H9 (cell line): Measurements from ENCODE around the gene ZNF629. TPM values are rescaled to one million over a fixed set of nuclear protein-coding genes. Genes with fewer than 3 reads are reported as not detected.

Experiments
- DNase-seq: peaks from one replicate; pipeline ENCODE4 v3.0.0-alpha.2; 2017
- H2AFZ ChIP-seq: one replicate; pipeline ENCODE4 v1.6.1; 2013; ENCODE audit warnings: mild to moderate bottlenecking, low read length, control low read depth, moderate library complexity
- H2AK5ac ChIP-seq: 2 replicates; pipeline ENCODE4 v1.6.1; 2013; ENCODE audit warnings: low read length, control low read depth, mixed read lengths; ENCODE audit not compliant: insufficient read length
- H2BK120ac ChIP-seq: one replicate; pipeline ENCODE4 v1.6.1; 2013; ENCODE audit warnings: low read depth, mild to moderate bottlenecking, low read length, control low read depth, inconsistent platforms; ENCODE audit not compliant: poor library complexity, severe bottlenecking
- H2BK12ac ChIP-seq: 2 replicates; pipeline ENCODE4 v1.6.1; 2013; ENCODE audit warnings: low read length, control low read depth, mixed read lengths, low read depth; ENCODE audit not compliant: insufficient read length
- H2BK15ac ChIP-seq: 2 replicates; pipeline ENCODE4 v1.6.1; 2013; ENCODE audit warnings: low read depth, low read length, control low read depth
- H2BK20ac ChIP-seq: one replicate; pipeline ENCODE4 v1.6.1; 2013; ENCODE audit warnings: low read depth, mild to moderate bottlenecking, low read length, control low read depth, inconsistent platforms; ENCODE audit not compliant: poor library complexity, severe bottlenecking
- H2BK5ac ChIP-seq: 2 replicates; pipeline ENCODE4 v1.6.1; 2013; ENCODE audit warnings: low read length, control low read depth, mixed read lengths; ENCODE audit not compliant: insufficient read length
- H3K14ac ChIP-seq: 2 replicates; pipeline ENCODE4 v1.6.1; 2013; ENCODE audit warnings: low read length, control low read depth; ENCODE audit not compliant: insufficient read depth
- H3K18ac ChIP-seq: 2 replicates; pipeline ENCODE4 v1.6.1; 2013; ENCODE audit warnings: low read depth, mild to moderate bottlenecking, mixed read lengths, low read length, control low read depth; ENCODE audit not compliant: insufficient read length
- H3K23ac ChIP-seq: 2 replicates; pipeline ENCODE4 v1.6.1; 2013; ENCODE audit warnings: low read length, control low read depth, mixed read lengths, low read depth; ENCODE audit not compliant: insufficient read length
- H3K23me2 ChIP-seq: 2 replicates; pipeline ENCODE4 v1.6.1; 2013; ENCODE audit warnings: low read depth, mild to moderate bottlenecking, mixed read lengths, low read length, control low read depth; ENCODE audit not compliant: insufficient read length, poor library complexity, severe bottlenecking
- H3K27ac ChIP-seq: 2 replicates; pipeline ENCODE4 v1.5.1; 2013; ENCODE audit warnings: low read length, control low read depth, mixed read lengths, low read depth; ENCODE audit not compliant: insufficient read length
- H3K27me3 ChIP-seq: 2 replicates; pipeline ENCODE4 v1.6.1; 2013; ENCODE audit warnings: low read length, control low read depth, inconsistent platforms; ENCODE audit not compliant: insufficient read depth
- H3K4ac ChIP-seq: 2 replicates; pipeline ENCODE4 v1.6.1; 2013; ENCODE audit warnings: low read depth, mild to moderate bottlenecking, control low read depth, inconsistent platforms, low read length, moderate library complexity
- H3K4me1 ChIP-seq: 2 replicates; pipeline ENCODE4 v1.6.1; 2013; ENCODE audit warnings: low read length, control low read depth, inconsistent platforms; ENCODE audit not compliant: insufficient read depth
- H3K4me2 ChIP-seq: 2 replicates; pipeline ENCODE4 v1.6.1; 2013; ENCODE audit warnings: low read length, control low read depth, mixed read lengths; ENCODE audit not compliant: insufficient read length, insufficient read depth
- H3K56ac ChIP-seq: 2 replicates; pipeline ENCODE4 v1.6.1; 2013; ENCODE audit warnings: low read depth, mild to moderate bottlenecking, mixed read lengths, low read length, control low read depth; ENCODE audit not compliant: insufficient read length
- H3K79me1 ChIP-seq: 2 replicates; pipeline ENCODE4 v1.6.1; 2013; ENCODE audit warnings: low read depth, mild to moderate bottlenecking, moderate library complexity, low read length, control low read depth, inconsistent platforms; ENCODE audit not compliant: insufficient read depth, poor library complexity, severe bottlenecking
- H3K79me2 ChIP-seq: 2 replicates; pipeline ENCODE4 v1.6.1; 2013; ENCODE audit warnings: low read length, control low read depth, inconsistent platforms; ENCODE audit not compliant: insufficient read depth
- H3K9ac ChIP-seq: 2 replicates; pipeline ENCODE4 v1.6.1; 2013; ENCODE audit warnings: low read length, control low read depth, mixed read lengths; ENCODE audit not compliant: insufficient read length; ENCODE audit errors: extremely low read depth
- H3K9me3 ChIP-seq: one replicate; pipeline ENCODE4 v1.6.1; 2013; ENCODE audit warnings: low read depth, low read length, inconsistent platforms; ENCODE audit not compliant: control insufficient read depth
- H3T11ph ChIP-seq: one replicate; pipeline ENCODE4 v1.6.1; 2013; ENCODE audit warnings: mild to moderate bottlenecking, low read length, control low read depth, inconsistent platforms
- H4K20me1 ChIP-seq: one replicate; pipeline ENCODE4 v1.6.1; 2013; ENCODE audit not compliant: control insufficient read depth, insufficient read length, insufficient read depth
- H4K5ac ChIP-seq: 2 replicates; pipeline ENCODE4 v1.6.1; 2013; ENCODE audit warnings: low read depth, mild to moderate bottlenecking, mixed read lengths, low read length, control low read depth; ENCODE audit not compliant: insufficient read length
- H4K8ac ChIP-seq: replicated peaks from 2 replicates; pipeline ENCODE4 v1.6.1; 2013; ENCODE audit warnings: low read length, control low read depth, mixed read lengths, low read depth; ENCODE audit not compliant: insufficient read length
- H4K91ac ChIP-seq: 2 replicates; pipeline ENCODE4 v1.6.1; 2013; ENCODE audit warnings: low read depth, mild to moderate bottlenecking, moderate library complexity, mixed read lengths, low read length, control low read depth; ENCODE audit not compliant: insufficient read length
- H3K27ac Mint-ChIP-seq, 3 experiments: 2 replicates in 2 of 3; 3 replicates in 1 of 3; pipeline ENCODE4 v1.8.0; 2020 to 2021; ENCODE audit warnings: mixed read lengths in 3 of 3, mild to moderate bottlenecking in 1 of 3, moderate library complexity in 1 of 3
- H3K27me3 Mint-ChIP-seq: 2 replicates; pipeline ENCODE4 v1.8.0; 2021; ENCODE audit warnings: low read depth, mild to moderate bottlenecking, moderate library complexity, mixed read lengths
- H3K36me3 Mint-ChIP-seq, 3 experiments: 2 replicates in 2 of 3; 3 replicates in 1 of 3; pipeline ENCODE4 v1.8.0; 2020 to 2021; ENCODE audit warnings: low read depth in 3 of 3, mixed read lengths in 3 of 3; ENCODE audit not compliant: insufficient read depth in 1 of 3
- H3K4me1 Mint-ChIP-seq, 2 experiments: 2 replicates each; pipeline ENCODE4 v1.8.0; 2020; ENCODE audit warnings: mixed read lengths in 2 of 2
- H3K4me3 Mint-ChIP-seq, 2 experiments: 2 replicates in 1 of 2; 3 replicates in 1 of 2; pipeline ENCODE4 v1.8.0; 2020 to 2021; ENCODE audit warnings: mild to moderate bottlenecking in 2 of 2, mixed read lengths in 2 of 2, moderate library complexity in 1 of 2
- H3K9me3 Mint-ChIP-seq, 2 experiments: 2 replicates in 1 of 2; 3 replicates in 1 of 2; pipeline ENCODE4 v1.8.0; 2020; ENCODE audit warnings: mild to moderate bottlenecking in 2 of 2, mixed read lengths in 2 of 2, moderate library complexity in 1 of 2
- WGBS: extraction: QIAGEN DNeasy Blood & Tissue Kit; methylation state at CpG from one replicate; pipeline ENCODE4 v1.1.7; 2013; ENCODE audit warnings: missing lambda C conversion rate, low lambda C conversion rate, mixed read lengths; ENCODE audit not compliant: insufficient read length; ENCODE audit errors: extremely low coverage; 5-methylcytosine and 5-hydroxymethylcytosine counted together
- total RNA-seq: library from RNA; stranded (reverse); gene quantifications from 2 replicates; pipeline ENCODE4 v1.2.1, GENCODE V29; 2021
- TF ChIP-seq, protein P1 (sequence below): fragments of 200-600 bp; sonication (generic); conservative IDR thresholded peaks from 3 replicates; pipeline ENCODE4 v1.8.0; 2021; ENCODE audit warnings: antibody characterized with exemption, mild to moderate bottlenecking

ZNF629 gene
- total RNA-seq, 1 experiment from 2014 or later = 20.0 TPM

DNA sequence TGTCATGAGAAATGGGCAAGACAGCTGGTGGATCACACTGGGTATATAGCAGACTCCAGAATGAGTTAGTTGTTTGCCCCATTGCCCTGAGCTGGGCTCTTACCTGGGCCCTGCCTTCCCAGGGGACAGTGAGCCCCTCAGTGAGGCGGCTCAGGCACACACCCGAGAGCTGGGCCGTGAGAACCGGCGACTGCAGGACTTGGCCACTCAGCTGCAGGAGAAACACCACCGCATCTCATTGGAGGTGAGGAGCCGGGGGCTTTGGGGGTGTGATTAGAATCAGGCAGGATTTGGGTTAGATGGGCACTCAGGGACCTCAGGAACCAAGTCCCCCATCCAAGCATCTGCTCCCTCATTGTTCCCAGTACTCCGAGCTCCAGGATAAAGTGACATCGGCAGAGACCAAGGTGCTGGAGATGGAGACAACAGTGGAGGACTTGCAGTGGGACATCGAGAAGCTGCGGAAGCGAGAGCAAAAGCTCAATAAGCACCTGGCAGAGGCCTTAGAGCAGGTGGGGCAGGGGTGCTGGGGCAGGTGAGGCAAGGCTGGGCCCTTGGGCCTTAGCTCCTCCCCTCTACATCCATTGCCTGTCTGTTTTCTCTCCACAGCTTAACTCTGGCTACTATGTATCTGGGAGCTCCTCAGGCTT, 22.1 kb downstream of the ZNF629 start:
- Mint-ChIP-seq H3K9me3 (no peaks in the 10 kb centered on the region), H3K4me1 (peaks cover 17 to 18% of the 10 kb centered on the region in 2 experiments), H3K4me3 (no peak overlapping the region), H3K27ac (no peak overlapping the region), H3K36me3 (peaks cover 49 to 74% (median 73%) of the 10 kb centered on the region in 3 experiments), H3K27me3 (no peaks in the 10 kb centered on the region)
- H2BK5ac ChIP-seq = no peak overlapping the region
- no peak overlapping the region for H2BK15ac ChIP-seq
- no peak overlapping the region for H3K23ac ChIP-seq
- no peak overlapping the region for H2BK12ac ChIP-seq
- H3K79me2 ChIP-seq = no peaks in the 10 kb centered on the region
- no peak overlapping the region for H3K14ac ChIP-seq
- H3K18ac ChIP-seq = no peak overlapping the region
- no peak overlapping the region for H3K4ac ChIP-seq
- no peaks in the 10 kb centered on the region for H3K27me3 ChIP-seq
- no peak overlapping the region for H3K27ac ChIP-seq
- H4K91ac ChIP-seq = no peak overlapping the region
- no peak overlapping the region for H2BK120ac ChIP-seq
- TF ChIP-seq, protein P1, sequence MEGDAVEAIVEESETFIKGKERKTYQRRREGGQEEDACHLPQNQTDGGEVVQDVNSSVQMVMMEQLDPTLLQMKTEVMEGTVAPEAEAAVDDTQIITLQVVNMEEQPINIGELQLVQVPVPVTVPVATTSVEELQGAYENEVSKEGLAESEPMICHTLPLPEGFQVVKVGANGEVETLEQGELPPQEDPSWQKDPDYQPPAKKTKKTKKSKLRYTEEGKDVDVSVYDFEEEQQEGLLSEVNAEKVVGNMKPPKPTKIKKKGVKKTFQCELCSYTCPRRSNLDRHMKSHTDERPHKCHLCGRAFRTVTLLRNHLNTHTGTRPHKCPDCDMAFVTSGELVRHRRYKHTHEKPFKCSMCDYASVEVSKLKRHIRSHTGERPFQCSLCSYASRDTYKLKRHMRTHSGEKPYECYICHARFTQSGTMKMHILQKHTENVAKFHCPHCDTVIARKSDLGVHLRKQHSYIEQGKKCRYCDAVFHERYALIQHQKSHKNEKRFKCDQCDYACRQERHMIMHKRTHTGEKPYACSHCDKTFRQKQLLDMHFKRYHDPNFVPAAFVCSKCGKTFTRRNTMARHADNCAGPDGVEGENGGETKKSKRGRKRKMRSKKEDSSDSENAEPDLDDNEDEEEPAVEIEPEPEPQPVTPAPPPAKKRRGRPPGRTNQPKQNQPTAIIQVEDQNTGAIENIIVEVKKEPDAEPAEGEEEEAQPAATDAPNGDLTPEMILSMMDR = no peak
- H2AFZ ChIP-seq = no peak overlapping the region
- H3K9ac ChIP-seq = no peak overlapping the region
- no peaks in the 10 kb centered on the region for H3K9me3 ChIP-seq
- no peak overlapping the region for H3K4me2 ChIP-seq
- H3K79me1 ChIP-seq = peaks cover 6% of the 10 kb centered on the region
- no peaks in the 10 kb centered on the region for H4K20me1 ChIP-seq
- H3K56ac ChIP-seq = no peak overlapping the region
- H3K4me1 ChIP-seq = no peaks in the 10 kb centered on the region
- peaks cover 20% of the 10 kb centered on the region for H3K23me2 ChIP-seq
- H4K5ac ChIP-seq = no peak overlapping the region
- H3T11ph ChIP-seq = no peak overlapping the region
- no CpG with 5 or more reads among the region's 12 CpGs for WGBS
- no peak overlapping the region for H2AK5ac ChIP-seq
- DNase-seq = no peak
- H4K8ac ChIP-seq = no peak overlapping the region
- H2BK20ac ChIP-seq = no peak overlapping the region
